Myocyte (in vitro differentiated cells): ENCODE measurements around the gene S100A3. TPM values are rescaled to one million over a fixed set of nuclear protein-coding genes. Genes with fewer than 3 reads are reported as not detected.

Experiments
- DNase-seq: peaks from one replicate; pipeline ENCODE4 v3.0.0-alpha.2; 2012; ENCODE audit warnings: low read depth
- total RNA-seq: library from RNA; depleted of rRNA; stranded (reverse); fragments of >200 nt; gene quantifications from 2 replicates; pipeline ENCODE4 v1.2.3, GENCODE V29; 2014

Gene S100A3
- total RNA-seq, 1 donor from 2014 or later, result 7.8 TPM

DNA sequence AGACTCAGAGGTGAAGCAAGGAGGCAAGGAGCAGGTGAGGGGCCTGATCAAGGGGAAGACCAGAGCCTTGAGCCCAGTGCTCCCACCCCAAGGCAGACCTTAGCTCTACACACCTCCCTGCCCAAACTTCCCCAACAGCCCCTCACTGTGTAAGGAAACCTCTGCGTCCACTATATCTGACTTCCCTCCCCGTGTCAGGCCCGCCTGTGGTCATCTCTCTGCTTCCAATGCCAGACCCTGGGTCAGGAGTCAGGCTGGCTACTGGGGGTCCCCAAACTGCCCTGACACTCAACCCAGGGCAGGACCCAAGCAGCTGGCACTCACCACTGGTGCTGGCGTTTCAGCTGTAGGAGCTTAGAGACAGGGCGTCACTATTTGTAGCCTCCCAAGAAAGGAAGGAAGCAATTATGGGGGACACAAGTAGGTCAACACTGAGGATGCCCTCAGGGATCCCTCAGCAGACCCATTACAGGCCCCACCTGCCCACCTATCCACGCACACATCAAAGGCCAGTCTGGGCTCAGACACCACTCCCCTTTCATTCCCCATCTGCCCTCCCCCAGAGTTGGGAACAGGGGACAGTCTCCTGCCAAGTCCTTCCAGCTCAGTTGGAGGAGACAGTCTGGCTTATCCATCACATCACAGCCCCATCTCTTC is 811 bp upstream of the S100A3 start:
- no peak for DNase-seq

DNA sequence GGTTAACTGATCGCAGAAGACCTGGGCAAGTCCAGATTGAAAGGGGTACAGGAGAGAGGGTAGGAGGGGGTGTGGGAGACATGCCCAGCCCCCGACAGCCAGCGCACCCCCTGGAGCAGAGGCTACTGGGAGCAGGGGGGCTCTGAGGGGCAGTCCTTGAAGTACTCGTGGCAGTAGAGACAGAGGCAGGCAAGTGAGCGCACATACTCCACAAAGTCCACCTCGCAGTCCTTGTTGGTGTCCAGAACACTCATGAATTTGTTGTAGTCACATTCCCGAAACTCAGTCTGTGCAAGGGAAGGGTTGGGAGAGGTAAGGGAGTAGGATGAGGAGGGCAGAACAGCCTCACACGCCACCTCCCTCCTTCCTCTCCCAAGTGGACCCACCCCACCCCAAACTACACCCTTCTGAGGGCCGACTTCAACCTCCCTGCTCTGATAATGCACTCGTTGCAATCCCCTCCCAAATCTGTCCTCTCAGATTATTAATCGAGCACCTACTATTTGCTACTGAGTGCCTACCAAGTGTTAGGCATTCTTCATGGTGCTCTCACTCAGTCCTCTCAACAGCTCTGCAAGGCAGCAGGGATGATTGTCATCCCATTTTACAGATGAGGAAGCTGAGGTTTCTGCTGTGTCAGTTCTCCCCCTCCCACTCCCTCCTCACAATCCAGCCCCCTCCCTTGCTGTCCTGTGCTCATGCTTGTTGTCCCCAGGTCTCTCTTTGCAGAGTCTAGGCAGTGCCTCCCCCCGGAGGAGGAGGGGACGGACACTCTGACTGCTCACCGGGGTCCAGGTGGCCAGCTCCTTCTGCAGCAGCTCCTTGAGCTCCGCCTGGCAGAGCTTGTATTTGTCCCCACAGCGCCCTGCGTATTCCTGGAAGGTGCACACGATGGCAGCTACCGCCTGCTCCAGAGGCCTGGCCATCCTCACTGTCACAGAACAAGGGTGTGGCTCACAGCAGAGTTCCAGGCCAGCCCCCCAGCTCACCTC is 1.2 kb downstream of the S100A3 start:
- DNase-seq, result no peak

DNA sequence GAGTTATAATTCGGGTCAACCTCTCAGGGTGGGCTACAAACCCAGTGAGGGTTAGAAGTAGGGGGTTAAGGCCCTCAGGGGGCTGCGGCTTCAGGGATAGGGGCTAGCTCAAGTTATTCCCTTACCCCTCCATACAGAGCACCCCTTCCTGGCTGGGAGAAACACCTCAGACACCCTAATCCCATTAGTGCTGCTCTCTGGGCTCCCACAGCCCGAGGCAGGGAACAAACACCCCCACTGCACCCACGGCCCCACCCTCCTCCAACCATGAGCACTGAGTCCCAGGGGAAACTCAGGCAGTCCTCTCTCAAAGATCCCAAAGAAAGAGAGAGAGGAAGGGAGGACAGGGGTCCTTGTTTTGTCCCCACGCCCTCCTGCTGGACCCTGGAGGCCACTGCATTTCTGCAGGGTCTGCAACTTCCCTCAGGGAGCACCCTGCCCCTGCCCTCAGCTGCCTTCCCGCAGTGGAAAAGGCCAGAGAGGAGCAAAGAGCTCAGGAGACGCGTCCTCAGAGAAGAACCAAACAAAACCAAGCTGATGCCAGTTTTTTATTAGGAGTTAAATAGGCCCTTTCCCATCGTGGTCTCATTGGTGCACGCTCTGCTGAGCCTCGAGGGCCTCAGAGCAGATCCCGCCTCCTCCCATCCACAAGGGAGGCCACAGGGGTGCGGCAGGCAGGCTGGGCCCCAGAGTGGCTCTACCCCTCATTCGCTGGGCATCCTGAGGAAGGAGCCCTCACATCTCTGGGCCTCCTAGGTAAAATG is 2.1 kb downstream of the S100A3 start:
- no peak for DNase-seq

DNA sequence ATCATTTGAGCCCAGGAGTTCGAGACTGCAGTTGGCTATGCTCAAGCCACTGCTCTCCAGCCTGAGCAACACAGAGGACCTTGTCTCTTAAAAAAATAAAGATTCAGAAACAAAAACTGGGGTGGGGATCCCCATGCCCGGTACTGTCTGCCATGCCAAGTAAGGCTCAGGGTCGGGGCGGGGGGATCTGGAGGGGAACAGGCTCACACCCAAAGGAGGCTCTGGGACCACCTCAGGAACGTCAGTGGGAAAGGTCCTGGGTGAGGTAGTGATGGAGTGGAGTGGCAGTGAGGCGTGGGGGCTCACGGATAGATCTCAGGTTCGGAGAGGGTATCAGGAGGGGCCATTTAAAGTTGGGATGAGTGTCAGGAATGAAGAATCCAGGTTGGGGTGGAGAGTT is 2.7 kb downstream of the S100A3 start:
- no peak for DNase-seq

DNA sequence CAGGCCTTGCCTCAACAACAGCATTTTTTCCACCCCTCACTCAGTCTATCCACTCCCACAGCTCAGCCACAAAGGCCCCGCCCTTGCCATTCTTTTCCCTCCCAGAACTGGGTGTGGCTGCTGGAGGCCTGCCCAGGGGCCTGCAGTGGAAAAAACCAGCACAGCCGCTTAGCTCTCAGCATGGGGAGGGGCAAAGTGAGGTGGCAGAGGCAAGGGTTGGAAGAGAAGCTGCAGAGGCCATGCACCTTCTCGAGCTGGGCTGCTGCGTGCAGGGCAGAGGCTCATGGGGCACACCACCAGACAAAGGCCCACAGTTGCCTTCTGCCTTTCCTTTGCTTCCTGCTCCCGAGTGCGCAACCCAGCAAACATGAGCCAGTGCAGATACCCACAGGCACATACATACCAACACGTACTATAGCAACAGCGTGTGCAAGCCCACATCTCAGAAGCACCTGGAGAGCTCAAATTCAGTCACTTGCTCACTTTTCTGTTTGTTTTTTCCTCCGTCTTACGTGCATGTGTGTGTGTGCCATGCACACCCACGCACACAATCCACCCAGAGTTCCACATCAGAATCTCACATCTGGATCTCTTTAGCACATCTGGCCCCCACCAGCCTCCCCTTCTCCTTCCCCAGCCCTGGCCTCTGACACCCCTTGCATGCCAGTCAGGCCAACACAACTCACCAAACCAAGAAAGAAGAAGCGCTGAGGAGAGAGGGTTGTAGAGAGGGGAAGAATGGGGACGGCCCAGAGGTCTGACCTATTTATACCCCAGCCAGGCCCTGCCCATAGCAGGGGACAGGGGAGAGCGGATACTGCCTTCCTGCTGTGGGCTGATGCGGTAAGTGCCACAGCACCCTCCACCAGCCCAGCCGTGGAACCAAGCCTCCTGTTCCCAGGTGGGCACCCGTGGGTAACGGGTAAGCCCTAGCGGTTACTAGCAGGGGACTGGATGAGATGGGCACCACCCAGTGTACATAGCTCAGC is 3.7 kb downstream of the S100A3 start, which contains the start of gene S100A4:
S100A4 (minus strand) TSS at position 740 of the 989 bp plus-strand sequence. CDS start 1,012 bp downstream, outside the sequence.
- DNase-seq, result peak; percentile 99

DNA sequence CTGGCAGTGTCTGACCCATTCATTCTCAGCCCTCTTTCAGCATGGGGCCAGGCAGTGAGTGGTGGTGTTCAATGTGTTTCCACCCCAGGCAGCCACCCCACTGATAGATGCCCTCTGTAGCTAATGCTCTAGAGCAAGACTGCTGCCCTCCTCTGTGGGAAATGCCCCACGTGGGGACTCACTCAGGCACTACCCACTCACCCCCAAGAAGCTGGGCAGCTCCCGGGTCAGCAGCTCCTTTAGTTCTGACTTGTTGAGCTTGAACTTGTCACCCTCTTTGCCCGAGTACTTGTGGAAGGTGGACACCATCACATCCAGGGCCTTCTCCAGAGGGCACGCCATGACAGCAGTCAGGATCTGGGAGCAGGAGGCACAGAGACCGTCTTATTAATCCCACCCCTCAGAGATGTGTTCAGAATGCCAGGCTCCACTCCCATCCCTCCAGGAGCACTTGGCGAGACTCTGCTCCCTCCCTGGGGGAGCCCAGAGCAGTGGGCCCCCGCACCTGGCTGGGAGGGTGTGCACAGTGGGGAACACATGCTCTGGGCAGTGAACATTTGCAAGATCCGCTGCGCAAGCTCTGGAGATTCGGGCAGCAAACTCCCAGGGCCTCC is 4.5 kb downstream of the S100A3 start:
- no peak for DNase-seq

DNA sequence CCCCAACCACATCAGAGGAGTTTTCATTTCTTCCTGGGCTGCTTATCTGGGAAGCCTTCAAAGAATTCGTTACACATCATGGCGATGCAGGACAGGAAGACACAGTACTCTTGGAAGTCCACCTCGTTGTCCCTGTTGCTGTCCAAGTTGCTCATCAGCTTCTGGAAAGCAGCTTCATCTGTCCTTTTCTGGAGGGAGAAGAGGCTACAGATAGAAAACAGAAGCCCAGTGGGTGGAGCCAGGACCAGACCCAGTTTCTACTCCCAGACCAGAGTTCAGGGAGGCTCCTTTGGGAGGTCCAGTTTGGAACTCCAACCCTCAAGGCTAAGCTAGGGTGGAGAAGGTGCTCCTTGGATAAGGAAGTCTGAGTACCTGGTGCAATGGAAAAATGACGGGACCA is 5.3 kb downstream of the S100A3 start:
- DNase-seq, result no peak

DNA sequence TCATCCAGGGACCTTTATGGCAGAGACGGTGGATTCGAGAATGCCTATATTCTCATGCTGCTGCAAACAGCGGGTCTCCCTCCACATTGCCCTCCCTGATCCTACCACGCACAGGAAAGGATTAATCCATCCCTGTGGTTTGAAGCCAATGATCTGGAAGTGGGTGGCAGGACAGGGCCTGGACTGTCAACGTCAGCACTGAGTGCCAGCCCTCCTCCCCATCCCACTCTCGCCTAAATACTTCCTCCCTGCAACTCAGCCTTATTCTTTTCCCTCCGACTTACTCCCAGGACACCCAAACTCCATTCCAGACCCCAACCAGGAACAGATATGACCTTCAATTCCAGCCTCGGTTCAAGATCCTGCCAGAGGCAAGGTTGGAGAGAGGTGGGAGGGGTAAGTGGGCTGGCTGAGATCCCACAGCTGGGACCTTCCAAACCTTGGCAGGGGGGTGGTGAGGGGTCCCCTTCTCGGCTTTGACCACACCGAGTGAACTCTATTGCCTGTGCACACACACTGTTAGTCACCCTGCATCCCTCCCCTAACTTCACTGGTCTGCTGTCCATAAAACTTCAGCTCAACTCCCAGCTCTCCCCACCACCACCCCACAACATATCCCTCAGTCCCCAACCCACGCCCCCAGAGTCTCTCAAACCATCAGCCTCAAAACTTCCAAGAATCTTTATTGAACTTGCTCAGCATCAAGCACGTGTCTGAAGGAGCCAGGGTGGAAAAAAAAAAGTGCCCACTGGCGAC is 5.9 kb downstream of the S100A3 start:
- DNase-seq, result peak; percentile 58

DNA sequence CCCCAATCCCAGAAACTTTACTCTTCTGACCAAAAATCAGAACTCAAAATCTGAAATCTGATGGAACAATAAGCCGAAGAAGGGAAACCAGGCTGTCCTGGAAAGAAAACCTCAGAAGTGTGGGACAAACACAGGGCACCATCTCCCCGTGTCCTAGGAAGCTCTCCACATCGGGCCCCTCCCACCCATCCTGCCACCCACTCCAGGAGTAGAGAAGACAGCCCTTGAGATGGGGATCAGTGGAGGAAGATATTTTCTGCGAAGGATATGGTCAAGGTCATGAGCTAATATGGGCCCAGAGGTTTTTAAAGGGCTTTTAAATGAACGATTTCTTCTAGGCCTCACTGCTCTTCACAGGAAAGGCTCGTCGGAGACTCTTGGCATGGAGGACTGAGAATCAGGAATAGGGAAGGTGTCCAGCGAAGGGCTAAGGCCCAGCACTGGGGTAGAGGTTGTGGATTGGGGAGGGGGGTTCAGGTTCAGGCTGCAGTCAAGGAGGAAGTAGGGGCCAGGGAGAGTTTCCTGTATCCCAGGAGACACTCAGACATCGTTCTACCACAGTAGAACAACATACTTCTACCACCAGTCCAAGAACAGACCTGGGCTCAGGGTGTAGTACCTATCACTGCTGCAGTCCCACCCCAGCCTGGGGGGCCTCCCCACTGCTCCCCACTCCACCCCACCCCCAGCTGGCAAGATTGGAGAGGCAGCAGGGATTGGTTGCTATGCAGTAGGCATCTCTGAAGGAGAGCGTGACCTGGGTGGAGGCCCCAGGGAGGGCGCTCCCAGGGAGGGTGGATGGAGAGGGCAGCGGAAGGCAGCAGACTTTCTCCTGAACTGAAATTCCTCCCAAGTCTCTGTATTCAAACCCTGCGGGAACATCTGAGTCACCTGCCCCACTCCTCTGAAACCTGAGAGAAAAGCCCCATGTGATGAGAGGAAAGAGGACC is 7.1 kb downstream of the S100A3 start:
- no peak for DNase-seq

DNA sequence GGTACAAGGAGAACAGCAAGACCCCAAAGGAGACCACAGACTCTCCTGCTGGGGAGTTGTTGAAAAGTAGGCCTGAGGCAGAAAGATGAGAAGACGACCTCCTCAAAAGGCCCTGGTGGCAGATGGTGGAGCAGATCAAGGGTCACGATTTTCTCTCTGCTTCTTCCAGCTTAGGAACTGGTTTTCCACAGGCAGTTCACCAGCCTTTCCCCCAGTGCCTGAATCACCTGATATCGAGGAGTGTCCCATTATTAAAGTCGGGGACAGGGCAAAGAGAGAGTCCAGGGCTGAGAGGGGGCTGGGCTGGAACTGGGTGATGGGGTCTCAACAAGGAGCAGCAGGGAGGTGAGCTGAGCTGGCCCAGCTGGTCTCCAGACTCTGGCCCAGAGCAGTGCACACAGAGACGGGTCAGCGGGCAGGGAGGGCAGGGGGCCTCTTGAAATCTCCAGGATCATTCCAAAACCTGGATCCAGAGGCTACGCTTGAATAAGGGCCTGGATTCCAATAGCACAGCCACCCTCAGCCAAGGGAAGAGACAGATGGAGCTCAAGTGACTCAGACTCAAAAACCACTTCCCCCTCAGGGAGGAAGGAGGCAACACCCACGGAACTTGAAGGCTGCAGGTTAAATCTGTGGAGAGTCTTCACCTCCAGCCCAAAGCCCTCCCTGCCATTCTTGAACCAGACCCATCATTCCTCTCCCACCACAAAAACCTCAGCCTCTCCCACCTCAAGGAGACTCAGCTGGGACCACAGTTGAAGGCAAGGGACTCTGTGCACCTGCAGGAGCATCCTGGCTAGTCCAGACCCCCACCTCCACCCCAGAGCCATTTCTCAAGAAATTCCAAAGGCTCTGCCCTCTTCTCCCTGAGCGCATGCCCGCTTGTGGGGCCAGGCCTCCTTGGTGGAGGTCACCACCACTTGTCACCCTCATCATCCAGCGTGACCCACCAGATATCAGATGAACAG is 8.4 kb downstream of the S100A3 start, which contains the start of gene S100A5:
S100A5 (minus strand) TSS at position 541 of the 968 bp plus-strand sequence. CDS start 743 bp downstream, outside the sequence.
- peak; percentile 85 for DNase-seq

DNA sequence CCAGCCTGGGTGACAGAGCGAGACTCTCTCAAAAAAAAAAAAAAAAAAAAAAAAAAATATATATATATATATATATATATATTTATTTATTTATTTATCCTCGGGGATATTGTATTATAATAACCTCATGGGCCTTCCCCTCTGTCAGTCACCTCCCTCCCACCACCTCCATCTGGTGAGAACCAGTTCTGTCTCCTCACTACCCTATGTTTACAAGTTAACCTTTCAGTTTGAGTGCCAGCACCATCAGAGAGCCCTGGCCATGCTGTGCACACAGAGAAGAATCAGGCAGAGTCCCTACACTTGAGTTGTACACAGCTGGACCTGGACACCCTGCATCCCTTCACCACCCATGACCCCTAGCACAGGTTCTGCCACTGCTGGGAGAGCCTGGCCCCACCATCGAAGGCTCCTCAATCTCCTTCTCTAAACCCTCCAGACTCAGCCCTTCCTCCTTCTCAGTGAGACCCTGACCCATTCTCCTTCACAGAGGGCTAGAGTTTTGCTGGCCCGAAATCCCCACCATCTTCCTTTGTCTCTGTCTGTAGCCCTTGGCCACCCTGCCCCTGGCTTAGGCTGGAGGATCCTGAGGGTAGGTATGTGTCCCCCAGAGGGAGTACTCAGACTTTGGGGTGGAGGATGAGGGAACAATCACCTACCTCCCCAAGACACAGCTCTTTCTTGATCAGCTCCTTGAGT is 9.5 kb downstream of the S100A3 start:
- DNase-seq, result no peak

DNA sequence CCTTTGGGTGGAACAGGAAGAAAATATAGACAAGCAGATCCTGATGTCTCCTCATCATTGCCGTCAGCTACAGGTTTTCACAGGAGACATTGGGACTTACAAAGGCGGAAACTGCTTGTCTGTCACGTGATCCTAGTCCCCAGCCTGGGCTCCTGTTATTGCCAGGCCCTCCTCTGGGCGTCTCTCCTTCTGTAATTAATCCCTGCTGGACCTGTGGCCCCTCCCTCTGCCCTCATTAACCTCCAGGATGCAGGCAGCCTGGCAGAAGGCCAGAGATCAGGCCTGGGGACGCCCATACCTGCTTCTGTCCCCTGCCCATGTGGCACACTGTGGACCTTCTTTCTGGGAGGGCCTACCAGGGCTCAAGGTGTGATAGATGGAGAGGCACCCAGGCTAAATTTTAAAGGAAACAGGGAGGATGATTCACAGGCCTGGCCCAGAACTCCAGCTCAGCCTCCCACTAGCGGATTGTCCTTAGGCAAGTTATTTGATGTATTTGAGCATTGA is 10.7 kb downstream of the S100A3 start:
- DNase-seq, result no peak

DNA sequence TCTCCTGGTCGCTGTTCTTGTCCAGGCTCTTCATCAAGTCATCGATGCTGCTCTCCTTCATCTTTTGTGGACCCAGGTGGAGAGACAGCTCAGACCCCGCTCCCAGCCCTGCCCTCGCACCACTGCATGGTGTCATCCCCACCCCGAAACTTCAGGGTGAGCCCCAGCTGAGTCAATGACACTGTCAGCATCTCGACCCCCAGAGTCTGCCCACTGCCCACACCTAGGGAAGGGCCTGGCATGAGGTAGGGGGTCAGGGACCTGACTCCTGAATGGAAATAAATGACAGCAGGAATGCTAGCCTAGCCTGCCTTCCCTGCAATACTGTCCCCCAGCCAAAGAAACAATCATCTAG is 11.7 kb downstream of the S100A3 start:
- no peak for DNase-seq

DNA sequence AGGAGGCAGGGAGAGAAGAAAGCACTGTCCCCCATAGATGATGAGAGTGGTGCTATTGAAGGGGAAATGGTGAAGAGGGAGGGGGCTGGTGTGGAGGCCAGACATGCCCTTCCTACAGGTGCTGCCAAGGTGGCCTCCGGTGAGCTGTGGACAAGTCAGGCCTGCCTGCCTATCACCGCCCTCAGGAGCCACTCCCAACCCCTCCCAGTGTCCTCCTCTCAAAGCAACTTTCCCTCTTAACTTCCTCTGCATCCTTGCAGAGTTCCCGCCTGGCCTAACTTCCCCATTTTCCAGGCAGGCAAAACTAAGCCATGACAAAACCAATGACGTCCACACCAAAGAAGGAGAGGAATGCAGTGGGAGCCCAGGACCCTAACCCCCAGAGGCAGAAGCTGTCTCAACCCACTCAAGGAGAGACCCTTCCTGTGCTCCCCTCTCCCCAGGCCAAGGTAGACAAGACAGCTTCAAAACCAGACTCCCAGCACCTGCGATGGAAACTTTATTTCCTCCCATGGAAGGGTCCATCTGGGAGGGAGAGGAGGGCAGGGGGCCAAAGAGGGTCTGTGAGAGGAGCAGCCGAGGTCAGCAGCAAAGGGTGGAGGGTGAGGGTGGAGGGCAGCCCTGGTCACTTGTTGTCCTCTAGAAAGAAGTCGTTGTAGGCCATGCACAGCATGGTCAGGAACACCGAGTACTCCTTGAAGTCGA is 12.2 kb downstream of the S100A3 start:
- no peak for DNase-seq

DNA sequence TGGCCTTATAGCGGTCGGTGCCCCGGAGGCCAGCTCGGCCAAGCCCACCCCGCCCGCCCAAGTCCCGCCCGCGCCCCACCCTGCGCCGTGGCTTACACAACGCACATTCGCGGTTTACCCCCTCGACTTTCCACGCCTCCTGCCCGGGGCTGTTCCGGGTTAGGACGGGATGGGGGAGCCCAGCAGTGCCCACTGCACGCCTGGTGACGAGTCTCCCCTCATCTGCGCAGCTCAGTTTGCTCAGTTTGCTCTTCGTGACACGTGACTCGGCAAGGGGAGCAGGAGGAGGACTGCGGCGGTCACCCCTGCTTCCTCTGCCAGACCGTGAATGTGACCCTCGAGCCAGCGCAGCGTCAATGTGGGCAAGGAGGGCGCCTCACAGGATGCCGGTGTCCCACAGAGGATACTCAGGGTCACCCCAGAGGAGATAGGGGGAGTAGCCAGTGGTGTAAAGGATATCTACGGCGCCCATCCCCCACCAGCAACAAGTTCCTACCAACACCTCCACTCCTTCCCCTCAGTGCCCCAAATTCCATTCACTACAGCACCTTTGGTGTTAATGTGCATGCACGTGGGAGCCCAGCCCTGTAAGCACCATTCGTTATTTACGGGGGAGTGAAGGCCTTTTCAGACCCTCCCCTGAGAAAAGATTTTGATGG is 12.9 kb downstream of the S100A3 start:
- DNase-seq, result peak; percentile 96
